HG03575 (cell line): ENCODE measurements around the gene NDUFAF3.
"Not testable (repeated sequence)": the region's sequence is repeated elsewhere in the genome, so short reads cannot be mapped to it uniquely, and the experiment has no call there.

ENCODE experiments used
- ATAC-seq: cut with Tn5 transposase; IDR thresholded peaks from one replicate; pipeline ENCODE4 v1.9.1; 2021; ENCODE audit not compliant: unreplicated experiment, insufficient number of reproducible peaks, low FRiP score; ENCODE audit errors: extremely low read depth

Gene NDUFAF3

GRCh38 chr3:48997714-48998637 is 23.9 kb upstream of the NDUFAF3 start:
- no peak for ATAC-seq

GRCh38 chr3:48999085-48999858 is 22.6 kb upstream of the NDUFAF3 start:
- ATAC-seq = no peak

DNA sequence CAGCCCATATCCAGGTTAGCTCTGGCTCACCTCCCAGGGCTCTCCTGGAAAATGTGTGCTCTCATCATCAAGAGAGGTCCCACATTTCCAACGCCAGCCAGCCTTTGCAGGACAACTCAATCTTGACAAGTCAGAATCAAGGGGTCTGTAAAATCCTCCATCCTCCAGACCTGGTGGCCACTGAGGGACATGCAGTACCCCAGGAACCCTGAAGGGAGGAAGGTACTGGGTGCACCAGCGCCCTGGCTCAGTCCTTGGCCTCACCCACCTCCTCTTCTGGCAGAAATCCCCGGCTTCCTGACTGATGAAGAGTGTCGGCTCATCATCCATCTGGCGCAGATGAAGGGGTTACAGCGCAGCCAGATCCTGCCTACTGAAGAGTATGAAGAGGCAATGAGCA is 20.8 kb upstream of the NDUFAF3 start:
- ATAC-seq = no peak

GRCh38 chr3:49004352-49005302 is 17.3 kb upstream of the NDUFAF3 start:
- ATAC-seq = no peak

GRCh38 chr3:49005303-49005680 is 16.6 kb upstream of the NDUFAF3 start:
- ATAC-seq = no peak

GRCh38 chr3:49005998-49006397 is 15.9 kb upstream of the NDUFAF3 start:
- no peak for ATAC-seq

GRCh38 chr3:49006408-49007067 is 15.4 kb upstream of the NDUFAF3 start:
- no peak for ATAC-seq

DNA sequence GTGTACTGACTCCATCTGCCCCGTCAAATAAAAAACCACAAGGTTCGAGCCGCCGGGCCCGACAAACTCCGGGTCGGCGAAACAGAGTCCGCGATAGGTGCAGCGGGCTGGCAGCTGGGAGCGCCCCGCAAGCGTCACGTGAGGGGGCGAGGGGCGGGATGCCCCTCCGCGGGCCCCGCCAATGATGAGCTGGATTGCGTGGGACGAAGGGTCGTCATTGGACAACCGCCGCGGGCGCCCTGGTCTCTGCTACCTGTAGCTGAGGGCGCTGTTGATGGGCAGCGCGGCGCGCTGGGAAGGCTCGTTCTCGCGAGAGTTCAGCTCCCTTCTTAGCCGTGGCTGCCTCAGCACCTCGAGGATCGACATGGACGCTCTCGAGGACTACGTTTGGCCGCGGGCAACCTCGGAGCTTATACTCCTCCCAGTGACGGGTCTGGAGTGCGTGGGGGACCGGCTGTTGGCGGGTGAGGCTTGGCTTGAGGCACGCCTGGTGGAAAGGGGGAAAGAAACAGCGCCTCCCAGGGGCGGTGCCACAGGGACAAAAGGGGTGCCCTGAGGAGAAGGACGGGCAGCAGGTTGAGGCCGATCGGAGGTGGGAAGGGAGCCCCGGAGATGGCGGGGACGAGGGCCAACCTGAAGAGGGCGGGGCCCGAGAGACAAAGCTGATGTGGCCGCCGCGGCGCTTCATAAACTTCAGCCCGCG is 14.7 kb upstream of the NDUFAF3 start, which contains the start of gene WDR6:
Gene WDR6 (plus strand): TSS at position 324 of the 703 bp plus-strand sequence. CDS start 41 bp downstream, at position 365.
- ATAC-seq = peak; percentile 71

DNA sequence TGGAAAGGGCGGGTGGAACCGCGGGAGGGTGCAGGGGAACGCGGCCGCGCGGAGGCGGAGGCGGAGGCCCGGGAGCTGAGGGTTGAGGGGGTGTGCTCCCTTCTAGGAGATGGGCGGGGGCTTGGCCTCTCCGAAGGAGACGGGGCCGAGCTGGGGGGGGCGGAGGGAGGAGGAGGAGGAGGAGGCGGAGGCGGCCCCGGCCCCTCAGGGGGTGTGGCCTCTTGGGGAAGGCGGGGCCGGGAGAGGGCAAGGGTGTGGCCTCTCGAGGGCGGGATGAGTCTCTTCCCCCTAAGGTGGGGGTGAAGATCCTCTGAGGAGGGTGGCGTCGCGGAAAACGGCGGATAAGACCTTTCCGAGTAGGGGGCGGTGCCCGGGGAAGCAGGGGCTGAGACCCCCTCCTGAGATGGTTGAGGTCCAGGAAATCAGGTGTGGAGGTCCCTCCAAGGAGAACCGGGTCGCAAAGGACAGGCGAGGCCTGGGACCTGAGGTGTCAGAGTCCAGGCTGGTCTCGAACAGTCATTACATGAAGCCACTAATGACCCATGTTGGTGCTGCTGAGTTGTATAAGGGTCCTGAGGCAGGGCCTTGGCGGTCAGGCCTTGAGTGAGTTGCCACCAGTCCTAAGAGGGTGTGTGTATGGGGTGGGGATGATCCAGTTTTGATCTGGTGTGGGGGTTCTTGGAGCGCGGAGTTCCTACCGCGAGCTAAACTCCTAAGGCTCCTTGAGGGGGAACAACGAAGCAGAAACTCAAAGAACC is 14.0 kb upstream of the NDUFAF3 start:
- ATAC-seq = no peak

DNA sequence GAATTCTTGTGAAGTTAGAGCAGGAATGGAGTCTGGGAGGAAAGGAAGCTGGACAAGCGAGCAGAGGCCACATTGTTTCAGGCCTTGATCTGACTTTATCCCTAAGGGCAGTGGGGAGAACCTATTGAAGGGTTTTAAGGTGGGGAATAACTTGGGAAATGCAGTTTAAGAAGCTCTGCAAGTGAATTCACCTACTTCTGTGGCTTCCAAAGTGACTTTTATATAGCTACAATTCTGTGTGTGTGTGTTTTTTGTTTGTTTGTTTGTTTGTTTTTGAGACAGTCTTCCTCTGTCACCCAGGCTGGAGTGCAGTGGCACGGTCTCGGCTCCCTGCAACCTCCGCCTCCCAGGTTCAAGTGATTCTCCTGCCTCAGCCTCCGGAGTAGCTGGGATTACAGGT is 13.3 kb upstream of the NDUFAF3 start:
- not testable (repeated sequence) for ATAC-seq

DNA sequence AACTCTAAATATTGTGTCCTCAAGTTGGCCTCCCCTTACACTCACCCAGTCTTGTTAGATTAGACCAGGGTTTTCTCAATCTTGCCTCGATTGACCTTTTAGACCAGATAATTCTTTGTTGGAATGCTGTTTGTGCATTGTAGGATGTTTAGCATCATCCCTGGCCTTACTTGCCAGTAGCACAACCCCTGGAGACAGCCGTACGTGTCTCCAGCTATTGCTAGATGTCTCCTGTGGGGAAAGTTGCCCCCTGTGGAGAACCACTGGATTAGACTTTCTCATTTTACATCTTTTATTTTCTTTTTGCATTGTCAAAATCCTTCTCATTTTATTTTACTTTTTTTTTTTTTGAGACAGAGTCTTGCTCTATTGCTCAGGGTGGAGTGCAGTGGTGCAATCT is 12.5 kb upstream of the NDUFAF3 start:
- no peak for ATAC-seq

GRCh38 chr3:49012441-49013017 is 9.4 kb upstream of the NDUFAF3 start:
- ATAC-seq = no peak

DNA sequence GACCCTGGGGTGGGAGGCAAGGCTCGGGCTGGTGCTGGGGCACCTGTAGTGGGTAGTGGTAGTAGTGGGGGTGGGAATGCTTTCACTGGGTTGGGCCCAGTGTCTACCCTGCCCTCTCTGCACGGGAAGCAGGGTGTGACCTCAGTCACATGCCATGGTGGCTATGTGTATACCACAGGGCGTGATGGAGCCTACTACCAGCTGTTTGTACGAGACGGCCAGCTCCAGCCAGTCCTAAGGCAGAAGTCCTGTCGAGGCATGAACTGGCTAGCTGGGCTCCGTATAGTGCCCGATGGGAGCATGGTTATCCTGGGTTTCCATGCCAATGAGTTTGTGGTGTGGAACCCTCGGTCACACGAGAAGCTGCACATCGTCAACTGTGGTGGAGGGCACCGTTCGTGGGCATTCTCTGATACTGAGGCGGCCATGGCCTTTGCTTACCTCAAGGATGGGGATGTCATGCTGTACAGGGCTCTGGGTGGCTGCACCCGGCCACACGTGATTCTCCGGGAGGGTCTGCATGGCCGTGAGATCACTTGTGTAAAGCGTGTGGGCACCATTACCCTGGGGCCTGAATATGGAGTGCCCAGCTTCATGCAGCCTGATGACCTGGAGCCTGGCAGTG is 8.7 kb upstream of the NDUFAF3 start:
- no peak for ATAC-seq

DNA sequence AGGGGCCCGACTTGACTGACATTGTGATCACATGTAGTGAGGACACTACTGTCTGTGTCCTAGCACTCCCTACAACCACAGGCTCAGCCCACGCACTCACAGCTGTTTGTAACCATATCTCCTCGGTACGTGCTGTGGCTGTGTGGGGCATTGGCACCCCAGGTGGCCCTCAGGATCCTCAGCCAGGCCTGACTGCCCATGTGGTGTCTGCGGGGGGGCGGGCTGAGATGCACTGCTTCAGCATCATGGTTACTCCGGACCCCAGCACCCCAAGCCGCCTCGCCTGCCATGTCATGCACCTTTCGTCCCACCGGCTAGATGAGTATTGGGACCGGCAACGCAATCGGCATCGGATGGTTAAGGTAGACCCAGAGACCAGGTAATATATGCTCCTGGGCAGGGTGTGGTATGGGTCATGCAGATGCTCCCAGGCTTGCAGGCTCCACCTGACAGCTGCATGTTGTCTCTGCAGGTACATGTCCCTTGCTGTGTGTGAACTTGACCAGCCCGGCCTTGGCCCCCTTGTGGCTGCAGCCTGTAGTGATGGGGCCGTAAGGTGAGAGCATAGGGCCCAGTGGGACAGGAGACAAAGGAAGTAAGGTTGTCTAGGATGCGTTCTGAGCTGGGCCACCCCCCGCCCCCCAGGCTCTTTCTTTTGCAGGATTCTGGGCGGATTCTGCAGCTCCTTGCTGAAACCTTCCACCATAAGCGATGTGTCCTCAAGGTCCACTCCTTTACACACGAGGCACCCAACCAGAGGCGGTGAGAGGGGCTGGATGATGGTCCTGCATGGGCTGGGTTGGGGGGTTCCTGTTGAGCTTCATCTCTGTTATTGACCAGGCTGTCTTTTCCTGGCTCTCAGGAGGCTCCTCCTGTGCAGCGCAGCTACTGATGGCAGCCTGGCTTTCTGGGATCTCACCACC is 7.9 kb upstream of the NDUFAF3 start:
- no peak for ATAC-seq

DNA sequence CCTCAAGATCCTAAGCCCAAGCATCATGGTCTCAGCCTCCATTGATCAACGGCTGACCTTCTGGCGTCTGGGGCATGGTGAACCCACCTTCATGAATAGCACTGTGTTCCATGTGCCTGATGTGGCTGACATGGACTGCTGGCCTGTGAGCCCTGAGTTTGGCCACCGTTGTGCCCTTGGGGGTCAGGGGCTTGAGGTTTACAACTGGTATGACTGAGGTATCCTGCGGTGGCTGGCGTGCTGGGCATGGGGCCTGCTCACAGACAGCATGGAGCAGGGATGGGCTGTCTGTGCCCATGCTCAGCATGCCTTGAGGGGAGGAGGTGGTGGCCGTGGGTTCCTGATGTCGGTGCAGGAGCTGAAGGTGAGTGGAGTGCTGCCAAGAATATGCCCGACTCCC is 6.8 kb upstream of the NDUFAF3 start:
- ATAC-seq = no peak

- ATAC-seq = no peak
These were observed 6.2 kb upstream of the NDUFAF3 start for GRCh38 chr3:49015765-49016164.
